NCI-H524 treated with DMSO at 0.1 percent for 48 hours (cell line): ENCODE data around the gene SLC14A1.
"Not testable (repeated sequence)": the region's sequence is repeated elsewhere in the genome, so short reads cannot be mapped to it uniquely, and the experiment has no call there.

Source experiments
- DNase-seq: peaks from one replicate; lab custom pipeline; 2025; lab: John Stamatoyannopoulos, UW

SLC14A1 gene

GRCh38 chr18:45757644-45758043 lies 33.7 kb downstream of the SLC14A1 start:
- DNase-seq, result not testable (repeated sequence)

DNA sequence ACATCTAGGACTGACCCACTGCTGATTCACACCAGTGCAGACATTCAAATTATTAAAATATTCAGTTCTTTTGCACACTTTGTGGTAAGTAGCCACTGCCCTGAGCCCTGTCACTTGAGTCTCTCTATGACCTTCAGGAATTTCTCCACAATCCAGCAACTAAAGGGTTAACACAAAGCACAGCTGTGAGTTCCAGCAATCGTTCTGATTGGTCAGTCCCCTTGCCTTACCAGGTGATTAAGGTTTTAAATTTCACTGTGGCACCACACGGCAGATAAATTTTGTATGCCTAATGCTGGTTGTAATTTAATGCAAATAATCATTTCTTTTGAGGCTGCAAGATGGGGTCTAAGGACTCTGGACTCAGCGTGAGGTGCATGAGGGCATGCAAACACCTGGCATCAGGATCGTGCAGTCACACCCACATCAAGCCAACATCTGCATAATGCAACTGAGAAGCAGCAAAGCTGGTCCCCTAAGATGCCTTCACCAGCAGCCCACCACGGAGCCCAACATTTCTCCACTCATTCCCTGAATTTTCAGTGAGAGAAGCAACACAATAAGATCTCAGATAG lies 36.6 kb downstream of the SLC14A1 start:
- DNase-seq, result no peak

- DNase-seq, result no peak
These were observed 37.6 kb downstream of the SLC14A1 start for GRCh38 chr18:45761512-45762114.

DNA sequence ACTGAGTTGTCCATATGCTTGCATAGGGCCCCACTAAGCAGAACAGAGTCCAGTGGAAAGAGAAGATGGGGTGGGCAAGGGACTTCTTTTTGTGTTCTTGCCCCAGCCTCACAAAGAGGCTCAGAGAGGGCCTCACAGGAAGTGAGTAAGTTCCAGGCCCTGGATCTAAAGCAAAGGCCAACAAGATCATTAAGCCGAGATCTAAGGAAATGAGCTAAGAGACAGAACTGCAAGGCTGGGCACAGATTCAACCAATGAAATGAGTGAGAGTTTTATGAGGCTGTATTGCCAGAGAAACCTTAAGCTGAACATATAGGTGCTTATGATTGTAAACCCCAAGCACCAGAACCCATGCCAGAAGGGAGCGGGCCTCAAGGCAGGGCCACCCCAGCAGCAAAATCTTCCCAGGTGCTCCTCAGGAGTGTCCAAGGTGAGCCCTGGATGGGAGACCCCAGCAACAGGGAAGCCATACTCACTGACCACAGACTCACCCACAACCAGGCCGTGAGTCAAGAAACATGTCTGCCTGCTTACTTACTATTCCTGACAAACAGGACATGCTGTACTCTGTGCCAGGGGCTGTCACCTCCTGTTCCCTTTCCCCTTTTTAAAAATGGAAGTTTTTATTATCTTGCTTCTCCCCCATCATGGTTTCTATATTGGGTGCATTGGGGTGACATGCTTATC lies 40.2 kb downstream of the SLC14A1 start:
- DNase-seq, result no peak

DNA sequence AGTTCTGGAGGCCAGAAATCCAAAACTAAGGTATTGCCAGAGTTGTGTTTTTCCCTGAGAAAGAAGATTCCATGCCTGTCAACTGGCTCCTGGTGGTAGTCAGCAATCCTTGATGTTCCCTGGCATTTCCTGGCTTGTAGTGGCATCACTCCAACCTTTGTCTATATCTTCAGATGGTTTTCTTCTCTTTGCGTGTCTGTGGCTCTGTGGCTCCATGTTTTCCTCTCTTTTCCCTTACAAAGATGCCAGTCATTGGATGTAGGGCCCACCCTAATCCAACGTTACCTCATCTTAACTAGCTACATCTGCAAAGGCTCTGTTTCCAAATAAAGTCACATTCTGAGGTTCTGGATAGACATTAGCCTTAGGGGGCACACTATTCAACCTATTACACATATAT lies 41.8 kb downstream of the SLC14A1 start:
- DNase-seq, result no peak

- DNase-seq, result no peak
These were observed 47.9 kb downstream of the SLC14A1 start for GRCh38 chr18:45771587-45772480.

GRCh38 chr18:45774065-45774521 lies 50.1 kb downstream of the SLC14A1 start:
- no peak for DNase-seq

- DNase-seq, result peak; percentile 33
These were observed 51.3 kb downstream of the SLC14A1 start for GRCh38 chr18:45775241-45775676.

GRCh38 chr18:45775743-45776142 lies 51.8 kb downstream of the SLC14A1 start:
- DNase-seq, result no peak

GRCh38 chr18:45777393-45777792 lies 53.4 kb downstream of the SLC14A1 start:
- DNase-seq, result no peak

GRCh38 chr18:45780568-45780967 lies 56.6 kb downstream of the SLC14A1 start:
- DNase-seq, result no peak

GRCh38 chr18:45782662-45783061 lies 58.7 kb downstream of the SLC14A1 start:
- DNase-seq, result no peak

DNA sequence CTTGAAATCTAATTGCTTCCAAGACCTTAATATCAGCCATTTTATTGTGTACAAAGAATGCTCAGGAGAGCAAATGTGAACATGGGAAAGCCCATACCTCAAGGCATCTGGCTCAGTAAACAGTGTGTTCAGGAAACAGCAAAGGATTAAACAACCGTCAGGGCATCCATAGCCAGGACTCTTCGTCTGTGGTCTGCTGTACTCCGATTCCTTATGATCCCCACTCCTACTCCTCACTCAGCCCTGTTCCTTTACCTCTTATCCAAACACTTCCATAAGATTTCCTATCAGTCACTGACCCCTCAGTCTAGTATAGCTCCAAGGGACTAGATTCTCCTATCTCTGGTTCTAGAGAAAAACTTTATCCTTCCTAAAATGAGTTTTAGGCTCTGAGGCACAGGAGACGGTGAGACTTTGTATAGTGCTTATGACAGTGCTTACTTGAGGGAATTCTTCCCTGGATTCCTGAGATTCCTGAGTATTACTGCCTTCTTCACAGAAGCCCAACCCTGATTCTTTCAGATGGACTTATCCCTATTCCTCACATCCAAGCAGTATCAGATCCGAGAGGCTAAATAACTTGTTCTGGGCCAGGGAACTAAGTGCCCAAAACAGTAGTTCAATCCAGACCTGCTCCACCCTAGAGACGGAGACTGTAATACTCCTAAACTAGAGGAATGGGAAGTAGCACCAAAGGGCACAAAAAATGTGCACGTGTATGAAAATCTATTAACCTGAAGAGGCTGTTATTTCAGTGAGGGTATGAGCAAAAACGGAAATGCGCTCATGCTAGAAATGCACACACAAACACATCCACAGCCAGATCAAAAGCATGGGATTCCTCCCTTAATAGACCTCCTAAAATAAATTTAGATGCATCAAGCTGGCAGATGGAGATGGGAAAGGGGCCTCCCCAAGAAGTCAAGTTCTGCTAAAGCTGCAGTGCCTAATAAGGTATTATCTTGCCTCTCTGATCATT lies 59.4 kb downstream of the SLC14A1 start:
- no peak for DNase-seq

GRCh38 chr18:45785134-45785533 lies 61.2 kb downstream of the SLC14A1 start:
- DNase-seq, result no peak

DNA sequence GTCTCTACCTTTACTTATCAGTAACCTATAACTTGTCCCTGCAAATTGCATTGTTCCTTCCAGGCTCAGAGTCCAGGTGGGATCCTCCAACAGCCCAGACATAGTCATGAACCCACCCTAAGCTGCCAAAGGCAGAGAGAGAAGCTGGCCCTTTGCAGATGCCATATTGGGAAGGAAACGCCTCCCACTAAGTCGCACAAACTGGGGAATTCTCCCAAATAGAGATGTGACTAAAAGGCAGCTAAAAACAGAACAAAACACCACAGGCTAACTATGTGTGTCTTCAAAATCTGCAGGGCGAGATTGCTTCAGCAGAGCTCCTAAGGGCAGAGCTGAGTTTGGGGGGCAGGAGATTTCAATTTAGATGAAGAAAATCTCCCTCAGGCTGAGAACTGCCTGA lies 63.0 kb downstream of the SLC14A1 start:
- no peak for DNase-seq

- no peak for DNase-seq
These were observed 63.4 kb downstream of the SLC14A1 start for GRCh38 chr18:45787346-45787745.

DNA sequence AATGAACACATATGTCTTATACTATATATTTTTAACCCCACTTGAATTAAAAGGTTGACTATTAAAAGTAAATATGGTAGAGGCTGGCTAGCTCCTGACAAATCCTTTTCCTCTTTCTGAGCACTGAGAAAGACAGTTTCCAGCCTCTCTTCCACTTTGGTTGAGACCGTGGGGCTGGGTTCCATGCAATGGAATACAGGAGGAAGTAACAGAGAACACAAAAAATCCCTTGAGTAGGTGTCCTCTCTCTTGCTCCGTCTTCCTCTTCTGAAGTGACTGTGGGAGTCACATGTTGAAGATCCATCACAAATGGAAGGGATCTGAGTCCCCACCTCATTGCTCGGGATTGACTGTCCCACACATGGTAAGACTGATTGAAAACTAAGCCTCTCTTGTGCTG lies 64.9 kb downstream of the SLC14A1 start:
- DNase-seq, result no peak

GRCh38 chr18:45792506-45793263 lies 68.7 kb downstream of the SLC14A1 start:
- no peak for DNase-seq

- DNase-seq, result no peak
These were observed 69.4 kb downstream of the SLC14A1 start for GRCh38 chr18:45793264-45793965.
